Vagina (tissue), 2 donors: Measurements from ENCODE around the gene NR2F1-AS1. TPM values are rescaled to one million over a fixed set of nuclear protein-coding genes. Genes with fewer than 3 reads are reported as not detected.

Source experiments
- DNase-seq, 2 donors: peaks; one replicate each; pipeline ENCODE4 v3.0.0-alpha.2; 2017; ENCODE audit errors: extremely low spot score in 2 of 2
- H3K27ac ChIP-seq: fragments of 200-600 bp; sonication (generic); one replicate; pipeline ENCODE4 v1.5.1; 2019
- H3K27me3 ChIP-seq: fragments of 200-600 bp; sonication (generic); one replicate; pipeline ENCODE4 v1.5.1; 2019
- H3K36me3 ChIP-seq, 2 donors: fragments of 200-600 bp; sonication (generic); one replicate each; pipeline ENCODE4 v1.5.1; 2017 to 2019
- H3K4me1 ChIP-seq: fragments of 200-600 bp; sonication (generic); one replicate; pipeline ENCODE4 v1.5.1; 2019
- H3K4me3 ChIP-seq, 2 donors: fragments of 200-600 bp; sonication (generic); 1 replicate in 1 of 2; 2 replicates in 1 of 2; pipeline ENCODE4 v1.5.1; 2016 to 2019
- H3K9me3 ChIP-seq: fragments of 200-600 bp; sonication (generic); one replicate; pipeline ENCODE4 v1.5.1; 2019
- CTCF ChIP-seq, 3 experiments: fragments of 450-650 bp in 2 of 3; fragments of 200-600 bp in 1 of 3; sonication (generic) in 1 of 3; IDR thresholded peaks; one replicate each; pipeline ENCODE4 v1.5.1; 2017 to 2019; ENCODE audit warnings: antibody characterized with exemption in 3 of 3, mild to moderate bottlenecking in 2 of 3, moderate library complexity in 2 of 3
- POLR2A ChIP-seq, 2 donors: fragments of 450-650 bp; IDR thresholded peaks; one replicate each; pipeline ENCODE4 v1.6.1; 2017; ENCODE audit warnings: antibody characterized with exemption in 2 of 2, mild to moderate bottlenecking in 2 of 2, moderate library complexity in 2 of 2
- POLR2AphosphoS5 ChIP-seq, 2 donors: sonication (generic); formaldehyde crosslinking; IDR thresholded peaks; one replicate each; pipeline ENCODE4 v1.9.0; 2017; ENCODE audit warnings: antibody characterized with exemption in 2 of 2, mild to moderate bottlenecking in 2 of 2, low read depth in 1 of 2; ENCODE audit not compliant: insufficient read depth in 1 of 2
- intact Hi-C: fragments of 100-400 bp; cut with DNase I; formaldehyde crosslinking; loops from one replicate; pipeline ENCODE4 v1.15.1; 2023
- total RNA-seq: library from RNA; depleted of rRNA; stranded (reverse); fragments of >200 nt; gene quantifications from one replicate; pipeline ENCODE4 v1.2.3, GENCODE V29; 2016

Gene NR2F1-AS1
- total RNA-seq, 1 donor from 2014 or later, result 22.3 TPM

DNA sequence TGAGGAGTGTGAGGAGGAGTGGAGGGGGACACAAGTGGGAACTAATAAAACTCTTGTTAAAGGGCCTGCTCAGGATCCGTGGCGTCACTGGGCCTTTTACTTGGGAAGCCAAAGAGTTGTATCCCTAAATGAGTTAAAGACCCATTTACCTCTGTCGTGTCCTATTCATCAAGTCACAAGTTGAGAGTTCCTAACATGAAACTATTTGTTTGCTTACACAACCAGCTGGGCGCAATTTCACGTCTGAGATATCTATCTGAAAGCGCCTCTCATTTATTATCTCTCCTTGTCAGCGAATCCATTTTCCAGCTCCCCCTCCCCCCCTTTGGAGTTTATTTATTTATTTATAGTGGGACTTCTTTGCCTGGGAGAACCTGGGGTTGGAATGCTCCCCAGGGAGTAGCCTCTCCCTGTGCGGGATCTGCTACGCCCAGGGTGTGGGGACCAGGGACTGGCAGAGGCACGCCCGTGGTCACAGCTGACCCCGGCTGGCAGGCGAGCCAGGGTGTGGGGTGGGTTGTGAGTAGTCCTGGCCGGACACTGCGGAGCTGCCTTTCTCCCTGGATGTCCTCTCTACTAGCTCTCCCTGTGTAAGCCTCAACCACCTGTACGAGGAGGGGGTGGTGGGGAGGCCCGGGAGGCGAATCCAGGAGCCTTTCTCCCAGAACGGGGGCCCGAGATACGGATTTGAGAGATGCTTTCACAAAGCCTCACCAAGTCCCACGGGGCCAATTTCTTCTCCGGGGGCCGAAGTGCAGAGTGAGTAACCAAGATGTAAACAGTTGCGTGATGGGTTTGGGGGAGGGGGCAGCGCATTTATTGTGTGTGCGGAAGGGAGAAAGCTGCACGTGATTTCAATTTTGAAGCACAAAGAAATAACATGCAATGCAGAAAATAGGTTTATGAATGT, 17.3 kb upstream of the NR2F1-AS1 start:
- peak overlapping the region; percentile 77 for H3K27ac ChIP-seq
- H3K4me1 ChIP-seq, result peaks cover 20% of the 10 kb centered on the region
- no peak overlapping the region for H3K4me3 ChIP-seq
- TF ChIP-seq CTCF (IDR thresholded peaks at IDR 0.05) (no peak), POLR2A (IDR thresholded peaks at IDR 0.05) (no peak), POLR2AphosphoS5 (IDR thresholded peaks at IDR 0.05; ENCODE audit: insufficient read depth in 1 of 2, low read depth in 1 of 2) (no peak)
- no peaks in the 10 kb centered on the region for H3K9me3 ChIP-seq
- peak in 1 of 2 donors; percentile 87 for DNase-seq
- no peaks in the 10 kb centered on the region for H3K27me3 ChIP-seq
- intact Hi-C loops, result no loop called here
- no peaks in the 10 kb centered on the region for H3K36me3 ChIP-seq

GRCh38 chr5:93596676-93597490, 15.9 kb upstream of the NR2F1-AS1 start:
- DNase-seq, result peak in 1 of 2 donors; percentile 80
- TF ChIP-seq POLR2AphosphoS5 (IDR thresholded peaks at IDR 0.05; ENCODE audit: insufficient read depth in 1 of 2, low read depth in 1 of 2) (no peak), POLR2A (IDR thresholded peaks at IDR 0.05) (no peak), CTCF (IDR thresholded peaks at IDR 0.05) (no peak)
- Histone ChIP-seq H3K4me1 (peaks cover 25% of the 10 kb centered on the region), H3K9me3 (no peaks in the 10 kb centered on the region), H3K27ac (peak overlapping the region; percentile 77), H3K36me3 (no peaks in the 10 kb centered on the region), H3K27me3 (no peaks in the 10 kb centered on the region), H3K4me3 (no peak overlapping the region)
- intact Hi-C loops, result no loop called here

DNA sequence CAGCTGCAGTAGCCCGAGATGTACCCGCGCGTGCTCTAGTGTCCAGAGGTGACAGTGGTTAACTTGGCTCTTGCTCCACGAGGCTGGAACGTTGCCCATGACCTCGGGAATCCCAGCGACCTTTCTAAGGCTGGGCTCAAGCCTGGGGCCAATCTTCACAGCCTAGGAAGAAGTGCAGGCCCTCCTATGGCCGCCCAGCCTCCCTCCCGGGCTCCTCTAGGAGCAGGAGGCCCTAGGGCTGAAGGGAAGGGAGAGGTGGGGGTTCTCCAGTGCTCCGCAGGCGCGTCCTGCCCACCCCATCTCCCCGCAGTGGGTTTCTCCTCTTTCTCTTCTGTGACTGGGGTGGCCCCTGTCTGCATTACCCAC, 15.3 kb upstream of the NR2F1-AS1 start:
- Histone ChIP-seq H3K27me3 (no peaks in the 10 kb centered on the region), H3K27ac (peak overlapping the region; percentile 77)
- no peak for TF ChIP-seq POLR2AphosphoS5 (IDR thresholded peaks at IDR 0.05; ENCODE audit: insufficient read depth in 1 of 2, low read depth in 1 of 2)
- TF ChIP-seq CTCF (IDR thresholded peaks at IDR 0.05), result no peak
- no peak for TF ChIP-seq POLR2A (IDR thresholded peaks at IDR 0.05)

DNA sequence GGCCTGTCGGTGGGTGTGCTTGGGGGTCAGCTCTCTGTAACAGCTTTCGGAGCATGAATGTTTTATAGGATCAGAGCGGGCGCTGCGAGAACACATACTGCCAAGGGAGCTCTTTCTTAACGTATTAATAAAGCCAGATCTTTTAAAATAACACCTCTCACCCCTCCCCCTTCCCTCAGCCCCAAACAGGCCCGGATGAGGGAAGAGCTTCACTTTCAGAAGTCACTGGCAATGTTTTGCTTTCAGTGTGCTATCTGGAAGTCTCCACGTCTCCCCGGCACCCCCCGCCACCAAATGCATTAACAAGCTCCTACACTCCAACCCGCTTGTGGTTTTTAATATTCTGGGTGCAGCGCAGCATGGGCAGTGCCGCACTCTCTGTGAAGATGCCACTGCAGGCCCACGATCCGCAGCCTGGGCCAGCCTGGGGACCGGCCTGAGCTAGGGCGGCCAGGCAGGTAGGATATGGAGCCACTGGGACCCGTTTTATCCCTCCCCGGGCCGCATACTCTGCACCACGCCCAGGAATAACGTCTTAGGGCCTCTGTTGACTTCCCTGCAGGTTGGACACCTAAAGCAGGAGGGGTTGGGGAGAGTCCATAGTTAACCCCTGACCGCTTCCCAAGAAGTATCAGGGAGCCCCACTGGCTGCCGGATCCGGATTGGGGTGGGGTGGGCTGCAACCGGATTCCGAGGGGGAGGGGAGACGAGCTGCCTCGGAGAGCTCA, 14.6 kb upstream of the NR2F1-AS1 start:
- Histone ChIP-seq H3K4me1 (peaks cover 32% of the 10 kb centered on the region), H3K9me3 (no peaks in the 10 kb centered on the region), H3K36me3 (no peaks in the 10 kb centered on the region), H3K27me3 (no peaks in the 10 kb centered on the region), H3K27ac (peak overlapping the region; percentile 62), H3K4me3 (no peak overlapping the region)
- TF ChIP-seq POLR2AphosphoS5 (IDR thresholded peaks at IDR 0.05; ENCODE audit: insufficient read depth in 1 of 2, low read depth in 1 of 2) (no peak), CTCF (IDR thresholded peaks at IDR 0.05) (no peak), POLR2A (IDR thresholded peaks at IDR 0.05) (no peak)
- DNase-seq, result no peak
- intact Hi-C loops, result no loop called here

More for the DNA sequence above, 15.3 kb upstream of the NR2F1-AS1 start:
- Histone ChIP-seq H3K4me3 (no peak overlapping the region), H3K36me3 (no peaks in the 10 kb centered on the region), H3K9me3 (no peaks in the 10 kb centered on the region), H3K4me1 (peaks cover 31% of the 10 kb centered on the region)
- no peak for DNase-seq
- intact Hi-C loops, result no loop called here
